B cell (primary cell): Measurements from ENCODE around the gene QSOX2.

ENCODE experiments used
- CTCF ChIP-seq: fragments of 200-600 bp; IDR thresholded peaks from one replicate; pipeline ENCODE4 v1.8.0; 2022; ENCODE audit warnings: antibody characterized with exemption, mild to moderate bottlenecking
- EZH2 ChIP-seq: IDR thresholded peaks from 2 replicates; pipeline ENCODE4 v1.6.1; 2012; ENCODE audit warnings: borderline replicate concordance, low read depth, mild to moderate bottlenecking, moderate library complexity, low read length; ENCODE audit not compliant: insufficient read depth, poor library complexity, severe bottlenecking

- TF ChIP-seq CTCF, result no peak
- TF ChIP-seq EZH2, result no peak
Measured at GRCh38 chr9:136194540-136194939, 51.1 kb downstream of the QSOX2 start.
